GM18508 (cell line): ENCODE measurements around the gene NTM.

Experiments used
- ATAC-seq: cut with Tn5 transposase; IDR thresholded peaks from one replicate; pipeline ENCODE4 v1.9.1; 2021; ENCODE audit warnings: moderate number of reproducible peaks; ENCODE audit not compliant: insufficient read depth, unreplicated experiment

NTM gene

DNA sequence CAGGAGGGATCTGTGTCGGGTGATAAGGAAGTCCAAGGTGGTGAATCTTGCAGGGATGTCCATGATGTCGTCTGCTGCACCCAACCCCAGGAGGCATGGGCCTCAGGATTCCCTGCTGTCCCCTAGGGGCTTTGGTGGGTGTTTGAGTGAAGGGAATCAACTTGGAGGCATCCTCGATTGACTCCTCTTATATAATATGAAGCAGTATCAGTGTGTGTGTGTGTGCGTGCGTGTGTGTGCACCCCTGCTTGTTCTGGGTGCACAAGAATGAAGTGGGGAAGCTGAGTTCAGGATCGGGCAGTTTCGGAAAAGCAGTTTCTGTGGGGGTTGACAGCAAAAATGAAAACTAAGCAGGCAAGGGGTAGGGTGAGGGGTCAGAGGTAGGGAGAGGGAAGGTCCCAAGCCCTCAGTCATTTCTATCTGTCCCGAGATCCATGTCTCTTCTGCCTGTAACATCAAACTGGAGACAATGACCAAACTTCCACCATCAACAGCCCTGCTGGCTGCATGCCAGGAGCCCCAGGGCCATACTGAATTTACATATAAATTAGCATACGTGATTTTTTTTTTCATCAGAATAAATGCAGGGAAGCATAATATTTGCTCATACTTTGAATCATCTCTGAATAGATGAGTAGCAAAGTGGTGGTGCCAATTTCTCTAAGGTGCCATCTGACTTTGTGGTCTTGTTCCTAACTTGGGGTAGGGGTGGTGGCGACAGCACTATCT is 2.0 kb downstream of the NTM start:
- no peak for ATAC-seq

DNA sequence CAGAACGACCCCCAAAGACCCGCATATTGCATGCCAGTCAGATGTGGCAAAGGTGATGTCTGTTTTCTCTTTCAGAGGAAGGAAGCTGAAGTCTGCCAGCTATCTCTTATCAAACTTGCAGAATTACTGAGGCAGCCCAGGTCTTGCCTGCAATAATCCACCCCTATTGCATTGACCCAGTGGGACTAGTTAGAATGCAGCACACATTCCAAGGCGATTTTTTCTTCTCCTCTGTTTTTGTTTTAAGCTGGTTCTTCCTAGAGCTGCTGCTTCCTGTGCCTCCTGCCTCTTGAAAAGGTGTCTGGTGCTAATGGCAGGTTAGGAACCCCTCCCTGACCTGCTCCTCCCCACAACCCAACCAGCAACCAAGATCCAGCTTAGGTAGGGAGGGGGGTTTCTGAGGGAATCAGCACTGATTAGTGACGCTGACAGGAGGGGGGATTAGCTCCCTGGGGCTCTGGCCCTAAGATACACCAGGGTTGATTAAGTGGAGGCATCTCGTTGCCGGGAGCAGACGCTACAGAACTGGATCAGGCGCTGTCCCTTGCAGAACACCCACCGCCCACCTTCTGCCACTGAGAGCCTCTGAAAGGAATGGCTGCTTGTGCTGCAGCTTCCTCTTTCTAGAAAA is 2.8 kb downstream of the NTM start:
- no peak for ATAC-seq

- no peak for ATAC-seq
Observed at GRCh38 chr11:131373756-131374155, 3.3 kb downstream of the NTM start.

- ATAC-seq: no peak
Observed at GRCh38 chr11:131375421-131375820, 5.0 kb downstream of the NTM start.

DNA sequence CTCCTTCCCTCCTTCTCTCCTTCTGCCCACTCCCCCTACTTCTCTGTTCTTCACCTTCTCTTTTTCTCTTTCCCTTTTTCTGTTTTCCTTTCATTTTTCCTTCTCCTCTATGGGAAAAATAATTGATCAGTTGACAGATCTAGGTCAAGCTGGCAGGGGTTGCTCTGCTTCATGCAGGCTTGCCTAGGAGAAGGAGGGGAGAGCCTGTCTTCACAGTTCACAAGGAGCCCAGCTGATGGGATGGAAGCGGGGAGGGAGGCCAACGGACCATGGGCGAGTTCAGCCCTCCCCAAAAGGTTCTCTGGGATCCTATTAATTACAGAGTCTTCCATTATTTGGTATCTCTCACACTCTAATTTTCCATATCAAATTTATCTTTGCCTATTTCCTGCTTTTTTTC is 5.5 kb downstream of the NTM start:
- ATAC-seq: no peak

DNA sequence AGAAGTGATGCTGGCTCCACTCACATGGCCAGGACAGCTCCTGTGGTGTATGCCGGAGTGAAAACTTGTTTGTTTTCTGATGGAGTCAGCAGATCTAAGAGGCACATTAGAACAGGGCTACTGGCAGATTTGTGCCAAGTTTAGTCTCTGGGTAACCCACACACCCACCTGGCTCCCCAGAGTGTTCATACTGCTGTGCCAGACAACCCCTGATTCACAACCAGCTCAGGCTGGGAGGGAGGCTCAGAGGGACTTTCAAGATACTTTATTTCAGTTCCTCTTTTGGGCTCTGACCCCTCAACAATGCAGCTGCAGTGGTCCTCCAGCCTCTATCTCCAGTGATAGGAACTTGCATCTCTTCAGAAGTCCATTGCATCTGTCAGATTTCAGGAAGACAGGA is 8.5 kb downstream of the NTM start:
- peak; percentile 90 for ATAC-seq

- no peak for ATAC-seq
Observed at GRCh38 chr11:131385763-131386390, 15.5 kb downstream of the NTM start.

GRCh38 chr11:131386408-131386807 is 16.0 kb downstream of the NTM start:
- ATAC-seq: no peak

DNA sequence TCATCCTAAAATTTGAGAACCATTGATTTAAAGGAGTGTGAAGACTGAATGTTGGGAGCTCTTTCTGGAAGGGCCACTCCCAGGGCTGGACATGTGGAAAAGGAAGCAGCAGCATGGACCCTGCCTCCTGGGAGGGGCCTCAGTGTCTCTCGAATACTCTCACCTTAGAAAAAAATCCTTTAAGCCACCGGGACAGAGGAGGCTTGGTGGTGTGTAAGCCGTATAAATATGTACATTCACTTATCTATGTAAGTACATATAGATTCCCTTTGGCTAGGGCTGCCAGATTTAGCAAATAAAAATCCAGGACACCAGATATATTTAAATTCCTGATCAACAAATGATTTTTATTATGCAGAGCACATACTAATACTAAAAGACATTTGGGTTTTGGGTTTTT is 17.6 kb downstream of the NTM start:
- ATAC-seq: no peak

GRCh38 chr11:131389582-131389981 is 19.2 kb downstream of the NTM start:
- ATAC-seq: no peak

DNA sequence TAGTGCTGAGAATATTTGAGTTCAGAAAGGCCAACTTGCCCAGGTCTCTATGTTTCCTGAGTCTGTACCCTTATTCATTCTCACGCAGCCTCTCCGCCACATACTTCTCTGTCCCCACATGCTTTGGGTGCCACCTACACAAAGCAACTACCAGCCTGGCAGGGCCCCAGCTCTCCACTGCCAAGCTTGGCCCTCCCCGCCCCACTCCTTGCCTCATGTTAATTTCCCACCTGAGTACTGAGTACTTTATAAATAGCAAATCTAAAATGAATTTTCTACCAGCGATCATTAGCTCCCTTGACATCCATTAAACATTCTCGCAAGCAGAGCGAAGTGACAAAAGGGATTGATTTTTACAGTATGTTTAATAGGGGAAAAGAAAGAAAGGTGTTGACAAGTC is 20.8 kb downstream of the NTM start:
- no peak for ATAC-seq

DNA sequence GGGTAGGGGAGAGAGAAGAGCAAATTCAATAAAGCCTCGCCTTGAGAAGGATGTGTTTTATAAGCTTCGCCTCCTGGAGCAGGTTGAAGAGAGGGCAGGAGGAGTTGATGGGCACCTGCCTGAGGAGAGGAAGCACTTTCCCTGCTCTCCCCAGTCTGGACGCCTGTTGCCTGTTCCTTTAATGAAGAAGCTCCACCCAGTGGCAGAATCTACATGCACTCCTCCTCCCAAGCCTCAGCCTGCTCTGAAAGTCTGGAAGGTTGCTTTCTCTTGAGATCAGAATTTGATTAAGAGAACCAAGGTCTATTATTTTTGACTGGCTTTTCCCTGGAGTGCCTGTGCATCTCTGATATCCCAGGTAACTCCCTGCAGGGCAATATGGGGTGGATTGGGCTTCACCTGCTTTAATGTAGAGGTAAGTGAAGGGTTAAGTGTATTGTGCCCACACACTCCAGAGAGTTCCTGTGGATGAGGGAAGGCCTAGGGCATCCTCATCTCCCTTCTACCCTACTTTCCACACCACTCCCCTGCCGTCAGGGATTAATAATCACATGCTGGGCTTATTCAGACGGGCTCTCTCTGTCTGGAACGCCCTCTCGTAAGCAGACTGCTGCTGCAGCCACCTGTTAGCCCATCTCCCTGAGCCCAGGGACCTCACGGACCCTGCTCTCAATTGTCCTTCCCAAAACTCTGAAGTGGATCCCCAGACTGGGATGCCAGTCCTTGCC is 22.3 kb downstream of the NTM start:
- no peak for ATAC-seq

DNA sequence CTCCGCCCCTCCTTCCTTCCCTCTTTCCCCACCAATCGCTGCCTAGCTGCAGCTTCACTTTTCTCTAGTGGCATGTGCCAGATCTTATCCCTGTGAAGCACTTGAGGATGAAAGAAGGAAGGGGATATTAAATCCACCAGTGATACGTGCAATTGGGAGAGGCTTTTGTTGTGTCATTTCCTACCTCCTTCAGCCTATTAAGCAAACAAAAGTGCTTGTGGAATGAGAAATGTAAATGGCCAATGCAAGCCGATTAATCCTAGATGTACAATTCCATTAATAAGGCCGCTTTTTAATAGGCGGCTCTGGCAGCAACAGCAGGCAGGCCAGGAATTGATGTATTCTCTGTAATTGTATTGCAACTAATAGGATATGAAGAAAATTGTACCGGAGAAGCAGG is 23.3 kb downstream of the NTM start:
- ATAC-seq: no peak

DNA sequence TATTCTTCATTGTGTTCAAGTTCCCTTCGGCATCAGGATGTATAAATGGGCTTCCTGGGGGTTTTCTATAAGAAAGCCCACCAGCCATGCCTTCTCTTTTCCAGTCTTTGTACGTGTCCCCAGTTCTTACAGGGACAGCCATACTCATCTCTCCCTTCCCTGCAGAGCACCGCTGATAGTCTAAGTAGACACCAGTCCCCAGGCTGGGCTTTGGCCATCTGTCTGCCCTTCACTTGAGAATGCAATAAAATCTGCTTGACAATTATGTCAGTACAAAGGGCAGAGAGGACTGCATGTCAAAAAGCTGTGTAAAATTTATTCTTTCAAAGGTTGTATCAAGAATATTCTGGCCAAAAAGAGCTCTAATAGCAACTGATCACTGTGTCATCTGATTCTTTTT is 27.3 kb downstream of the NTM start:
- ATAC-seq: no peak

DNA sequence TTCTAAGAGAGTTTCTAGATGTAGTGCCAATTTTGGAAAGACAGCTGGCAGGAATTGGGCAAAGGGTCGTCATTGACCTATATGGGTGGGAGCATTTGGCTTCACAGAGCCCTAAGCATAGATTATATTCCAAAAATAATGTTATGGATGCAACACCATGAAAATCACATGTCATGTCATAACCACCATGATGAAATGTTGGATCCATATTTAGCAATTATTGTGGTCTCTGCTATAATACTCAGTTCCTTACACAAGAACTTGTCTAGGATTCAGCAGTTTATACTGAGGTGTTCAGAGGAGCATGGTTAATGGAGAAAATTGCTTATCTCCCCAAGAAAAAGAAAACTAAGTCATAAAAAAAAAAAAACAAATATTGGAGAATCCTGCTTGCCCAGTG is 31.6 kb downstream of the NTM start:
- ATAC-seq: no peak

DNA sequence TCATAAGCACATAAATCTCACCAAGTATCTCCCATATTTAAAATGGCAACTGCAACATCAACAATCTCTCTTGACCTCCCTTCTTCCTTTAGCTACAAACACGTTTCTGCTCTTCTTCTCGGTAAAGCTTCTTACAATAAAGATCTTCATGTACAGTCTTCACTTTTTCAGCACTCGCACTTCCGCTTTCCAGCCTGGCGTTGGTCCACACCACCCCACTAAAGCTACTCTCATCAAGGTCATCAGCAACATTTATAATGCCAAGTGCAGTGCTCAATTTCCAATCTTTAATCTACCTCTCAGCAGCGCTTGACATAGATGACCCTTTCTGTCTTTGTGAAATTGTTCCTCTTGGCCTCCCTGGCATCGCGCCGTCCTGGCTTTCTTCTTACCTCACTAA is 33.6 kb downstream of the NTM start:
- ATAC-seq: no peak

GRCh38 chr11:131408025-131408640 is 37.7 kb downstream of the NTM start:
- ATAC-seq: no peak

GRCh38 chr11:131409345-131409744 is 38.9 kb downstream of the NTM start:
- ATAC-seq: no peak

- ATAC-seq: no peak
Observed at GRCh38 chr11:131411636-131412035, 41.2 kb downstream of the NTM start.

GRCh38 chr11:131412061-131412460 is 41.6 kb downstream of the NTM start:
- no peak for ATAC-seq

DNA sequence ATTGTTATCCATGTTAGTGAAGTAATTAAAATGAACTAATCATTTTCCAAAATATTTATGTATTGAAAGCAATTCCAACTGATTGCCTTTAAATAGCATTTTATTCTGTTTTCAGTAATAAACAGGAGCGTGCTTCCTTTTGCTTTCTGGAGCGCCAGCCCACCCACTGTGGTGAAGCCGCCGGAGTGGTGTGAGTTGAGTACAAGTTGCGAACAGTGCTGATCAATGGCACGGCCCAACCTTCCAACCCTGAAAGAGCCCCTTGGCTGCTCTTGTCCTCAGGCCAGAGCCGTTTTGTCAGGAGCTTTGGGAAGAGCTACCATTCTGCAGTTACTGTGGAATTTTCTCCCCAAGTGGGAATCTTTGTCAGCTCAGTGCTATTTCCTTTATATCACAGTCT is 42.8 kb downstream of the NTM start:
- no peak for ATAC-seq
